Kidney (tissue), 14 donors: ENCODE data around the gene LACTBL1. TPM values are rescaled to one million over a fixed set of nuclear protein-coding genes. Genes with fewer than 3 reads are reported as not detected.
"Not testable (repeated sequence)": the region's sequence is repeated elsewhere in the genome, so short reads cannot be mapped to it uniquely, and the experiment has no call there.

Source experiments
- DNase-seq, 5 donors: peaks; one replicate each; pipeline ENCODE4 v3.0.0-alpha.2; 2013 to 2020
- FAIRE-seq: peaks from 2 replicates; lab custom pipeline; 2012; peaks lifted over from hg19 to GRCh38; lab: Jason Lieb, UNC
- H3K27ac ChIP-seq, 2 donors: one replicate each; pipeline ENCODE4 v1.7.0; 2013; ENCODE audit warnings: low read depth in 2 of 2, low read length in 2 of 2, inconsistent platforms in 1 of 2
- H3K27me3 ChIP-seq: one replicate; pipeline ENCODE4 v1.7.1; 2013; ENCODE audit warnings: low read length, inconsistent platforms; ENCODE audit not compliant: control insufficient read depth, insufficient read depth
- H3K36me3 ChIP-seq, 3 donors: one replicate each; pipeline versions ENCODE4 v1.7.0 to v1.7.1; 2013; ENCODE audit warnings: low read length in 3 of 3, control low read depth in 1 of 3, inconsistent platforms in 1 of 3; ENCODE audit not compliant: insufficient read depth in 3 of 3, control insufficient read depth in 2 of 3
- H3K4me1 ChIP-seq, 3 donors: one replicate each; pipeline versions ENCODE4 v1.7.0 to v1.7.1; 2013; ENCODE audit warnings: low read length in 3 of 3, inconsistent platforms in 1 of 3, low read depth in 1 of 3; ENCODE audit not compliant: control insufficient read depth in 2 of 3, insufficient read depth in 2 of 3
- H3K4me3 ChIP-seq, 3 donors: one replicate each; pipeline versions ENCODE4 v1.7.0 to v1.8.1; 2013; ENCODE audit warnings: low read length in 3 of 3, control low read depth in 1 of 3, inconsistent platforms in 1 of 3
- H3K9ac ChIP-seq, 3 donors: one replicate each; pipeline versions ENCODE4 v1.7.0 to v1.7.1; 2013; ENCODE audit warnings: low read length in 3 of 3, control low read depth in 1 of 3, inconsistent platforms in 1 of 3
- H3K9me3 ChIP-seq, 3 donors: one replicate each; pipeline versions ENCODE4 v1.7.0 to v1.7.1; 2013; ENCODE audit warnings: low read length in 3 of 3, control low read depth in 1 of 3, inconsistent platforms in 1 of 3; ENCODE audit not compliant: control insufficient read depth in 2 of 3, insufficient read depth in 1 of 3
- CTCF ChIP-seq: IDR thresholded peaks from 3 replicates; pipeline ENCODE4 v1.5.1; 2012; ENCODE audit warnings: mild to moderate bottlenecking, moderate library complexity, borderline replicate concordance; ENCODE audit not compliant: insufficient read depth; ENCODE audit errors: extremely low read depth
- intact Hi-C: fragments of 100-400 bp; cut with DNase I; formaldehyde crosslinking; loops from one replicate; pipeline ENCODE4 v1.11.1; 2022
- polyA plus RNA-seq: library from polyadenylated mRNA; stranded (reverse); fragments of 350-450 nt; fragmentation: Illumina TruSeq; extraction: RNeasy Lipid Tissue Mini Kit (QIAGEN cat#74804); gene quantifications from one replicate; pipeline ENCODE4 v1.2.3, GENCODE V29; 2014; ENCODE audit warnings: low read depth, low replicate concordance; ENCODE audit not compliant: insufficient read depth
- total RNA-seq: library from RNA; stranded (reverse); fragmentation: NEBNext Ultra II Directional; extraction: Animal tissue kit (Norgen Biotek cat#: 25700); gene quantifications from one replicate; pipeline ENCODE4 v1.2.1, GENCODE V29; 2021
- donor health status: control.
- donor health status: control.
- donor health status: control.
- donor health status: control.
- donor health status: control.
- donor health status: DM: yes; HTN: yes; CAD: no.
- donor health status: Normal renal cell carcinoma (clear cell type).

Gene LACTBL1
- total and polyA plus RNA-seq, 2 donors from 2014 or later, result not detected

- Histone ChIP-seq H3K27me3 (no peaks in the 10 kb centered on the region), H3K36me3 (no peaks in the 10 kb centered on the region), H3K9me3 (no peaks in the 10 kb centered on the region), H3K4me1 (no peaks in the 10 kb centered on the region), H3K4me3 (no peak overlapping the region), H3K9ac (no peak overlapping the region), H3K27ac (no peak overlapping the region)
- no peak for TF ChIP-seq CTCF
- FAIRE-seq (no peak), DNase-seq (no peak)
- intact Hi-C loops, result no loop called here
Observed at GRCh38 chr1:22983944-22984343, 11.3 kb upstream of the LACTBL1 start.

GRCh38 chr1:22980471-22980790, 7.8 kb upstream of the LACTBL1 start:
- DNase-seq, H3K27me3 ChIP-seq, intact Hi-C loops, H3K4me1 ChIP-seq, FAIRE-seq, H3K4me3 ChIP-seq, H3K27ac ChIP-seq, H3K9ac ChIP-seq, H3K9me3 ChIP-seq, H3K36me3 ChIP-seq: not testable (repeated sequence)

- H3K4me1 ChIP-seq, result no peaks in the 10 kb centered on the region
- H3K27me3 ChIP-seq, result no peaks in the 10 kb centered on the region
- DNase-seq (no peak), FAIRE-seq (no peak)
- H3K27ac ChIP-seq, result no peak overlapping the region
- no peak overlapping the region for H3K9ac ChIP-seq
- no peaks in the 10 kb centered on the region for H3K9me3 ChIP-seq
- intact Hi-C loops, result loop anchor here (10.0 kb wide), 1 partner anchor 207 kb away; no protein-coding TSS in a partner anchor
- no peak for TF ChIP-seq CTCF
- no peak overlapping the region for H3K4me3 ChIP-seq
- H3K36me3 ChIP-seq, result no peaks in the 10 kb centered on the region
Observed at GRCh38 chr1:22978299-22978698, 5.6 kb upstream of the LACTBL1 start.

- intact Hi-C loops, result loop anchor here (10.0 kb wide), 1 partner anchor 208 kb away; no protein-coding TSS in a partner anchor
- Histone ChIP-seq H3K4me1 (no peaks in the 10 kb centered on the region), H3K36me3 (no peaks in the 10 kb centered on the region), H3K4me3 (no peak overlapping the region), H3K27ac (no peak overlapping the region), H3K9ac (no peak overlapping the region), H3K27me3 (no peaks in the 10 kb centered on the region), H3K9me3 (no peaks in the 10 kb centered on the region)
- DNase-seq (peak; percentile 70 to 87 (median 81)), FAIRE-seq (no peak)
- peak; percentile 77 for TF ChIP-seq CTCF
Observed at GRCh38 chr1:22976461-22977243, 4.0 kb upstream of the LACTBL1 start.
